PC-3 (cell line): ENCODE data around the gene NPHP3. TPM values are rescaled to one million over a fixed set of nuclear protein-coding genes. Genes with fewer than 3 reads are reported as not detected.

Experiments
- ATAC-seq: fragments of 200-7000 bp; cut with Tn5 transposase; 2 replicates; pipeline ENCODE4 v1.9.1; 2020; ENCODE audit warnings: mild to moderate bottlenecking, moderate library complexity
- BruUV-seq: library from RNA; stranded (reverse); fragments of 400-500 nt; replicated peaks from 2 replicates; lab custom pipeline; 2021; lab: Mats Ljungman, UMichigan
- CTCF ChIA-PET: fragments of 300-600 bp; sonication (Branson Sonifier 250); formaldehyde crosslinking; loops from one replicate; lab custom pipeline; 2022; ENCODE audit warnings: antibody characterized with exemption; lab: Charles Lee
- POLR2A ChIA-PET: fragments of 300-600 bp; sonication (Branson Sonifier 250); formaldehyde crosslinking; loops from one replicate; lab custom pipeline; 2022; ENCODE audit warnings: antibody characterized with exemption; ENCODE audit not compliant: unreplicated experiment; lab: Charles Lee
- DNase-seq: peaks from one replicate; pipeline ENCODE4 v3.0.0-alpha.2; 2015
- H2AFZ ChIP-seq: fragments of 300-600 bp; sonication (generic); 2 replicates; pipeline ENCODE4 v1.6.0; 2016; ENCODE audit warnings: antibody characterized with exemption, low read length
- H3F3A ChIP-seq: fragments of 300-600 bp; sonication (generic); one replicate; pipeline ENCODE4 v1.6.0; 2017; ENCODE audit warnings: antibody characterized with exemption, low read length, control low read depth, mild to moderate bottlenecking; ENCODE audit not compliant: unreplicated experiment
- H3K27ac ChIP-seq: fragments of 300-600 bp; sonication (generic); 2 replicates; pipeline ENCODE4 v1.5.1; 2016; ENCODE audit warnings: mild to moderate bottlenecking, low read length
- H3K27me3 ChIP-seq: fragments of 300-600 bp; sonication (generic); 2 replicates; pipeline ENCODE4 v1.6.1; 2016; ENCODE audit warnings: low read length, mixed read lengths
- H3K36me3 ChIP-seq: fragments of 300-600 bp; sonication (generic); 2 replicates; pipeline ENCODE4 v1.6.1; 2016; ENCODE audit warnings: low read depth, mixed run types, low read length, mixed read lengths
- H3K4me1 ChIP-seq: fragments of 300-600 bp; sonication (generic); 2 replicates; pipeline ENCODE4 v1.5.1; 2016; ENCODE audit warnings: low read length; ENCODE audit not compliant: insufficient read depth
- H3K4me2 ChIP-seq: fragments of 300-600 bp; sonication (generic); 2 replicates; pipeline ENCODE4 v1.6.0; 2016; ENCODE audit warnings: low read length
- H3K4me3 ChIP-seq: fragments of 300-600 bp; sonication (generic); 2 replicates; pipeline ENCODE4 v1.5.1; 2016; ENCODE audit warnings: mild to moderate bottlenecking, low read length, mixed read lengths
- H3K79me2 ChIP-seq: fragments of 300-600 bp; sonication (generic); 2 replicates; pipeline ENCODE4 v1.6.1; 2017; ENCODE audit warnings: low read length, mixed read lengths
- H3K9ac ChIP-seq: fragments of 300-600 bp; sonication (generic); 2 replicates; pipeline ENCODE4 v1.6.0; 2016; ENCODE audit warnings: mild to moderate bottlenecking, low read length
- H3K9me2 ChIP-seq: fragments of 300-600 bp; sonication (generic); replicated peaks from 2 replicates; pipeline ENCODE4 v1.6.1; 2016; ENCODE audit warnings: mixed run types, low read length, mixed read lengths
- H3K9me3 ChIP-seq: fragments of 300-600 bp; sonication (generic); 2 replicates; pipeline ENCODE4 v1.6.1; 2016; ENCODE audit warnings: low read length, mixed read lengths
- H4K20me1 ChIP-seq: fragments of 300-600 bp; sonication (generic); 2 replicates; pipeline ENCODE4 v1.6.1; 2016; ENCODE audit warnings: low read length, mixed read lengths
- EZH2 ChIP-seq: fragments of 300-600 bp; sonication (generic); IDR thresholded peaks from one replicate; pipeline ENCODE4 v1.6.1; 2017; ENCODE audit warnings: antibody characterized with exemption, mild to moderate bottlenecking, low read length; ENCODE audit not compliant: unreplicated experiment
- EZH2phosphoT487 ChIP-seq: fragments of 300-600 bp; sonication (generic); IDR thresholded peaks from 2 replicates; pipeline ENCODE4 v1.6.1; 2018; ENCODE audit warnings: mild to moderate bottlenecking, antibody characterized with exemption, low read length, borderline replicate concordance
- intact Hi-C: fragments of 100-400 bp; cut with micrococcal nuclease; formaldehyde crosslinking; loops from 2 replicates; pipeline ENCODE4 v1.9.0; 2023
- total RNA-seq: library from RNA; depleted of rRNA; stranded (reverse); fragments of >200 nt; gene quantifications from 2 replicates; pipeline ENCODE4 v1.2.3, GENCODE V29; 2014
- TF ChIP-seq, protein P1 (sequence below): fragments of 300-600 bp; sonication (generic); conservative IDR thresholded peaks from 2 replicates; pipeline ENCODE4 v1.5.1; 2017; ENCODE audit warnings: antibody characterized with exemption, low read depth, mild to moderate bottlenecking, low read length

Gene NPHP3
- total RNA-seq, 1 experiment from 2014 or later: 6.2 TPM

DNA sequence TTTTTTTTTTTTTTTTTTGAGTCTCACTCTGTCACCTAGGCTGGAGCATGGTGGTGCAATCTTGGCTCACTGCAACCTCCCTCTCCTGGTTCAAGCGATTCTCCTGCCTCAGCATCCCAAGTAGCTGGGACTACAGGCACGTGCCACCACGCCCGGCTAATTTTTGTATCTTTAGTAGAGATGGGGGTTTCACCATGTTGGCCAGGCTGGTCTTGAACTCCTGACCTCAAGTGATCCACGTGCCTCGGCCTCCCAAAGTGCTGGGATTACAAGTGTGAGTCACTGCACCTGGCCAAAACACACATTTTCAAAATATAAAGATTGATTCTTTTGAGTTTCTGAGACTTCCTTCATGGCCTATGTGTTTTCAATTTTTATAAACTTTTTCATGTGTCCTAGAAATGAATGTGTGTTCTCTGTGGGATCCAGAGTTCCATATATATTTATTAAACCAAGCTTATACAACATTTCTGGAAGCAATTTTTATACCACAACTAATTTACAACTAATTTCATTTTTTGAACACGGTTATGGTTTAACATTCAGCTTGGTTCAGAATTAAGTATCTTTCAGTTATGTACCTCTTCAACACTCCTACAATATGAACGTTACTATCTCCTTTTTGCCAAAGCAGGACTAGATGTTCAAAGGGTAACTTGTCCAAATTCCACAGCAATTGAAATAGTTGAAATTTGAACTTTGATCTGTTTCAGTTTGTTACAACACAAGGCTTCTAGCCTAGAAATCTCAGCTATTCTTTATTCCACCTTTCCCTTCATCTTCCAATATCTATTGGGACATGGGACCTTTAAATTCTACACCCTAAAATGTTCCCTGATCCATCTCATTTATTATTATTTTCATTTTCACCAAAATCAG lies 64.1 kb downstream of the NPHP3 start:
- peaks cover 6% of the 10 kb centered on the region; the same call in 1 of the 2 replicates for H4K20me1 ChIP-seq
- CTCF ChIA-PET: no interaction called here
- no peaks in the 10 kb centered on the region for H3K36me3 ChIP-seq
- no peaks in the 10 kb centered on the region for H3K9me3 ChIP-seq
- H3K4me3 ChIP-seq: peak overlapping the region; percentile 93
- H3F3A ChIP-seq: peaks cover 3% of the 10 kb centered on the region
- TF ChIP-seq EZH2 (no peak), EZH2phosphoT487 (no peak)
- TF ChIP-seq, protein P1, sequence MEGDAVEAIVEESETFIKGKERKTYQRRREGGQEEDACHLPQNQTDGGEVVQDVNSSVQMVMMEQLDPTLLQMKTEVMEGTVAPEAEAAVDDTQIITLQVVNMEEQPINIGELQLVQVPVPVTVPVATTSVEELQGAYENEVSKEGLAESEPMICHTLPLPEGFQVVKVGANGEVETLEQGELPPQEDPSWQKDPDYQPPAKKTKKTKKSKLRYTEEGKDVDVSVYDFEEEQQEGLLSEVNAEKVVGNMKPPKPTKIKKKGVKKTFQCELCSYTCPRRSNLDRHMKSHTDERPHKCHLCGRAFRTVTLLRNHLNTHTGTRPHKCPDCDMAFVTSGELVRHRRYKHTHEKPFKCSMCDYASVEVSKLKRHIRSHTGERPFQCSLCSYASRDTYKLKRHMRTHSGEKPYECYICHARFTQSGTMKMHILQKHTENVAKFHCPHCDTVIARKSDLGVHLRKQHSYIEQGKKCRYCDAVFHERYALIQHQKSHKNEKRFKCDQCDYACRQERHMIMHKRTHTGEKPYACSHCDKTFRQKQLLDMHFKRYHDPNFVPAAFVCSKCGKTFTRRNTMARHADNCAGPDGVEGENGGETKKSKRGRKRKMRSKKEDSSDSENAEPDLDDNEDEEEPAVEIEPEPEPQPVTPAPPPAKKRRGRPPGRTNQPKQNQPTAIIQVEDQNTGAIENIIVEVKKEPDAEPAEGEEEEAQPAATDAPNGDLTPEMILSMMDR: no peak
- no peaks in the 10 kb centered on the region for H3K9me2 ChIP-seq
- peak overlapping the region; percentile 93 for H3K4me2 ChIP-seq
- no peak for ATAC-seq
- H3K27me3 ChIP-seq: no peaks in the 10 kb centered on the region
- peaks cover 41% of the 10 kb centered on the region for H3K4me1 ChIP-seq
- peaks cover 40% of the 10 kb centered on the region for H3K79me2 ChIP-seq
- no peak for DNase-seq
- H2AFZ ChIP-seq: no peak overlapping the region
- intact Hi-C loops: no loop called here
- POLR2A ChIA-PET: no interaction called here
- H3K27ac ChIP-seq: no peak overlapping the region
- no TSS peak for BruUV-seq
- no peak overlapping the region for H3K9ac ChIP-seq

DNA sequence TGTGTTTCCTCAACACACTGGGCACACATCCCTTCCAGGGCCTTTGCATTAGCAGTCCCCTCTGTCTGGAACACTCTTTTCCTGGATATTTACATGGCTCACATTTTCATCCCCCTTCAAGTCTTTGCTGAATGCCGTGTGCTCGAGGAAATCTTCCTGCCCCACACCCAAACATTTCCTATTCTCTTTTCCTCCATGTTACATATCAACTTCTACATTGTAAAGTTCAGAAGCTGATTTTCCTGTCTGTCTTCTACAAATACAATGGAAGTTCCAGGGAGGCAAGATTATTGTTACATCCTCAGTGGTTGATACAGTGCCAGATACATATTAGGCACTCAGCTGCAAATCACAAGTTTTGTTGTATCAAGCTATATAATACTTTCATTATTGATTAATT lies 66.7 kb downstream of the NPHP3 start:
- Histone ChIP-seq H3K9me3 (no peaks in the 10 kb centered on the region), H3K79me2 (peaks cover 14% of the 10 kb centered on the region), H3K9me2 (no peaks in the 10 kb centered on the region), H3K27ac (no peak overlapping the region), H3K4me2 (no peak overlapping the region), H3K27me3 (no peaks in the 10 kb centered on the region), H3F3A (peaks cover 3% of the 10 kb centered on the region), H2AFZ (no peak overlapping the region), H3K36me3 (no peaks in the 10 kb centered on the region), H4K20me1 (no peaks in the 10 kb centered on the region), H3K4me3 (no peak overlapping the region), H3K4me1 (peaks cover 39% of the 10 kb centered on the region), H3K9ac (no peak overlapping the region)
- CTCF ChIA-PET: no interaction called here
- POLR2A ChIA-PET: no interaction called here
- TF ChIP-seq EZH2: no peak
- no peak for TF ChIP-seq EZH2phosphoT487
- TF ChIP-seq, protein P1: no peak
- BruUV-seq: no TSS peak
- intact Hi-C loops: no loop called here
- no peak for DNase-seq
- no peak for ATAC-seq

DNA sequence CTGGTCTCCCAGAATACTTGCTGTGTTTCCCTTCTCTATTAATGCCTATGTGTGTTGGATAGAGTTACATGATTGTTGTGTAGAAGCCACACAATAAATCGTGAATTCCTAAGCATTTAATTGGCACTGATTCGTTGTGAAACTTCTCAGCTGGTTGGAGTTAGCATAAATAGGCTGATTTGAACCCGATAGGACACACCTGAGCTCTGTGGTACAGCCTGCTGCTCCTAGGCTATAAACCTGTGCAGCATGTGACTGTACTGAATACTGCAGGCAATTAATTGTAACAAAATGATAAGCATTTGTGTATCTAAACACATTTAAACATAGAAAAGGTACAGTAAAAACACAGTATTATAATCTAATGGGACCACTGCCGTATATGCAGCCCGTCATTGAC lies 67.5 kb downstream of the NPHP3 start:
- Histone ChIP-seq H3K4me3 (no peak overlapping the region), H3K27ac (peak overlapping the region; percentile 27; the same call in 1 of the 2 replicates), H3K9me2 (no peaks in the 10 kb centered on the region), H3K36me3 (no peaks in the 10 kb centered on the region), H4K20me1 (no peaks in the 10 kb centered on the region), H3K4me1 (peaks cover 39% of the 10 kb centered on the region), H3K9me3 (no peaks in the 10 kb centered on the region), H3K79me2 (peaks cover 11% of the 10 kb centered on the region), H3F3A (peaks cover 3% of the 10 kb centered on the region), H3K4me2 (0 out of 2 replicates have a peak overlapping the region, but pooled peaks have one; percentile 3), H3K27me3 (no peaks in the 10 kb centered on the region), H2AFZ (no peak overlapping the region), H3K9ac (no peak overlapping the region)
- no peak for ATAC-seq
- POLR2A ChIA-PET: no interaction called here
- no peak for TF ChIP-seq EZH2phosphoT487
- TF ChIP-seq, protein P1: no peak
- no peak for TF ChIP-seq EZH2
- CTCF ChIA-PET: no interaction called here
- DNase-seq: no peak
- intact Hi-C loops: no loop called here
- BruUV-seq: no TSS peak
